Testis (tissue), 2 donors: ENCODE measurements around the gene MAPKAP1.

Experiments used
- CTCF ChIP-seq, 3 experiments: fragments of 450-650 bp in 2 of 3; fragments of 200-600 bp in 1 of 3; sonication (generic) in 1 of 3; IDR thresholded peaks; one replicate each; pipeline ENCODE4 v1.5.1; 2016 to 2019; ENCODE audit warnings: antibody characterized with exemption in 3 of 3, mild to moderate bottlenecking in 2 of 3, moderate library complexity in 1 of 3
- POLR2A ChIP-seq: fragments of 450-650 bp; IDR thresholded peaks from one replicate; pipeline ENCODE4 v1.6.1; 2017; ENCODE audit warnings: antibody characterized with exemption, mild to moderate bottlenecking, moderate library complexity

- TF ChIP-seq CTCF (IDR thresholded peaks at IDR 0.05) (no peak), POLR2A (no peak)
Measured at GRCh38 chr9:125413579-125413978, 293.4 kb downstream of the MAPKAP1 start.
